Smooth muscle cell (in vitro differentiated cells): Measurements from ENCODE around the gene C10orf143. TPM values are rescaled to one million over a fixed set of nuclear protein-coding genes. Genes with fewer than 3 reads are reported as not detected.

ENCODE experiments used
- DNase-seq: peaks from one replicate; lab custom pipeline; 2025; ENCODE audit not compliant: unreplicated experiment; lab: John Stamatoyannopoulos, UW
- H2AFZ ChIP-seq: fragments of 200-600 bp; sonication (generic); 2 replicates; pipeline ENCODE4 v1.6.0; 2016; ENCODE audit warnings: antibody characterized with exemption, low read depth, mild to moderate bottlenecking
- H3F3A ChIP-seq: fragments of 200-600 bp; sonication (generic); 2 replicates; pipeline ENCODE4 v1.6.0; 2017; ENCODE audit warnings: antibody characterized with exemption, low read depth
- H3K27ac ChIP-seq: fragments of 200-600 bp; sonication (generic); 2 replicates; pipeline ENCODE4 v1.5.1; 2016; ENCODE audit warnings: low read depth, mild to moderate bottlenecking
- H3K27me3 ChIP-seq: fragments of 200-600 bp; sonication (generic); 2 replicates; pipeline ENCODE4 v1.6.1; 2016; ENCODE audit warnings: low read depth, mild to moderate bottlenecking
- H3K36me3 ChIP-seq: fragments of 200-600 bp; sonication (generic); 2 replicates; pipeline ENCODE4 v1.5.1; 2016; ENCODE audit warnings: low read depth
- H3K4me1 ChIP-seq: fragments of 200-600 bp; sonication (generic); 2 replicates; pipeline ENCODE4 v1.5.1; 2016; ENCODE audit warnings: low read depth
- H3K4me2 ChIP-seq: fragments of 200-600 bp; sonication (generic); 2 replicates; pipeline ENCODE4 v1.6.0; 2016; ENCODE audit warnings: mild to moderate bottlenecking
- H3K4me3 ChIP-seq: fragments of 200-600 bp; sonication (generic); 2 replicates; pipeline ENCODE4 v1.5.1; 2016; ENCODE audit warnings: mild to moderate bottlenecking
- H3K79me2 ChIP-seq: fragments of 200-600 bp; sonication (generic); 2 replicates; pipeline ENCODE4 v1.6.0; 2016; ENCODE audit warnings: low read depth, mild to moderate bottlenecking
- H3K9ac ChIP-seq: fragments of 200-600 bp; sonication (generic); 2 replicates; pipeline ENCODE4 v1.6.0; 2016; ENCODE audit warnings: low read depth
- H3K9me3 ChIP-seq: fragments of 200-600 bp; sonication (generic); replicated peaks from 2 replicates; pipeline ENCODE4 v1.5.1; 2016; ENCODE audit warnings: low read depth
- H4K20me1 ChIP-seq: fragments of 200-600 bp; sonication (generic); 2 replicates; pipeline ENCODE4 v1.6.0; 2016; ENCODE audit warnings: low read depth
- WGBS: methylation state at CpG from one replicate; pipeline ENCODE4 v1.1.7; 2016; ENCODE audit warnings: low lambda C conversion rate; 5-methylcytosine and 5-hydroxymethylcytosine counted together
- polyA plus RNA-seq: library from polyadenylated mRNA; unstranded; fragments of >200 nt; fragmentation: Nextera tagmentation; extraction: Ambion mirVana; gene quantifications from 2 replicates; pipeline ENCODE4 v1.2.1, GENCODE V29; 2016
- total RNA-seq: library from RNA; depleted of rRNA; stranded (reverse); fragments of >200 nt; gene quantifications from 2 replicates; pipeline ENCODE4 v1.2.3, GENCODE V29; 2014
- TF ChIP-seq, protein P1 (sequence below): fragments of 200-600 bp; sonication (generic); IDR thresholded peaks from 2 replicates; pipeline ENCODE4 v1.5.1; 2017; ENCODE audit warnings: borderline replicate concordance, mild to moderate bottlenecking, antibody characterized with exemption; ENCODE audit not compliant: insufficient read depth, poor library complexity, severe bottlenecking

The C10orf143 gene
- total and polyA plus RNA-seq, 2 experiments from 2014 or later = 2.0 TPM; not detected in 1

DNA sequence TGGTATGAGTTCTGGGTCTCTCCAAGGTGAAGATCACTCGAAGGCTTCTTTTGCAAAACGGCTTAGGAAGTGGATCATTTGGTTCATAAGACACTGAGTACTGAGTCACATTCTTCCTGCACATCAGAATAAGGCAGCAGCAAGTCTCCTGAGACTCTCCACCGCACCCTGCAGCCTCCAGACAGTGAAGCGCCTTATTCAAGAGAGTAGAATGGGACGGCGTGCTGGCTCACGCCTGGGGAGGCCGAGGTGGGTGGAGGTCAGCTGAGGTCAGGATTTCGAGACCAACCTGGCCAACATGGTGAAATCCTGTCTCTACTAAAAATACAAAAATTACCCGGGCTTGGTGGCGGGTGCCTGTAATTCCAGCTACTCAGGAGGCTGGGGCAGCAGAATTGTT lies 70.3 kb downstream of the C10orf143 start:
- H3K9ac ChIP-seq = no peak overlapping the region
- no peaks in the 10 kb centered on the region for H3K36me3 ChIP-seq
- H2AFZ ChIP-seq = no peak overlapping the region
- H3K27me3 ChIP-seq = peaks cover 19% of the 10 kb centered on the region
- TF ChIP-seq, protein P1, sequence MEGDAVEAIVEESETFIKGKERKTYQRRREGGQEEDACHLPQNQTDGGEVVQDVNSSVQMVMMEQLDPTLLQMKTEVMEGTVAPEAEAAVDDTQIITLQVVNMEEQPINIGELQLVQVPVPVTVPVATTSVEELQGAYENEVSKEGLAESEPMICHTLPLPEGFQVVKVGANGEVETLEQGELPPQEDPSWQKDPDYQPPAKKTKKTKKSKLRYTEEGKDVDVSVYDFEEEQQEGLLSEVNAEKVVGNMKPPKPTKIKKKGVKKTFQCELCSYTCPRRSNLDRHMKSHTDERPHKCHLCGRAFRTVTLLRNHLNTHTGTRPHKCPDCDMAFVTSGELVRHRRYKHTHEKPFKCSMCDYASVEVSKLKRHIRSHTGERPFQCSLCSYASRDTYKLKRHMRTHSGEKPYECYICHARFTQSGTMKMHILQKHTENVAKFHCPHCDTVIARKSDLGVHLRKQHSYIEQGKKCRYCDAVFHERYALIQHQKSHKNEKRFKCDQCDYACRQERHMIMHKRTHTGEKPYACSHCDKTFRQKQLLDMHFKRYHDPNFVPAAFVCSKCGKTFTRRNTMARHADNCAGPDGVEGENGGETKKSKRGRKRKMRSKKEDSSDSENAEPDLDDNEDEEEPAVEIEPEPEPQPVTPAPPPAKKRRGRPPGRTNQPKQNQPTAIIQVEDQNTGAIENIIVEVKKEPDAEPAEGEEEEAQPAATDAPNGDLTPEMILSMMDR = no peak
- no peaks in the 10 kb centered on the region for H3K4me1 ChIP-seq
- DNase-seq = no peak
- H3F3A ChIP-seq = no peaks in the 10 kb centered on the region
- H4K20me1 ChIP-seq = no peaks in the 10 kb centered on the region
- no peak overlapping the region for H3K4me3 ChIP-seq
- H3K4me2 ChIP-seq = no peak overlapping the region
- H3K27ac ChIP-seq = no peak overlapping the region
- no peaks in the 10 kb centered on the region for H3K9me3 ChIP-seq
- 92% methylated on average over 11 of the region's 11 CpGs for WGBS
- H3K79me2 ChIP-seq = no peaks in the 10 kb centered on the region

- TF ChIP-seq, protein P1 = no peak
- no peak overlapping the region for H3K27ac ChIP-seq
- no peaks in the 10 kb centered on the region for H4K20me1 ChIP-seq
- no peak overlapping the region for H3K4me3 ChIP-seq
- no peak overlapping the region for H3K4me2 ChIP-seq
- no peak overlapping the region for H2AFZ ChIP-seq
- peaks cover 19% of the 10 kb centered on the region for H3K27me3 ChIP-seq
- H3F3A ChIP-seq = no peaks in the 10 kb centered on the region
- H3K36me3 ChIP-seq = no peaks in the 10 kb centered on the region
- 79% methylated on average over 9 of the region's 9 CpGs for WGBS
- H3K79me2 ChIP-seq = no peaks in the 10 kb centered on the region
- DNase-seq = no peak
- no peak overlapping the region for H3K9ac ChIP-seq
- no peaks in the 10 kb centered on the region for H3K4me1 ChIP-seq
- no peaks in the 10 kb centered on the region for H3K9me3 ChIP-seq
Measured at GRCh38 chr10:130039141-130039540, 71.5 kb downstream of the C10orf143 start.

- no peak overlapping the region for H2AFZ ChIP-seq
- DNase-seq = no peak
- no peaks in the 10 kb centered on the region for H3K36me3 ChIP-seq
- no peaks in the 10 kb centered on the region for H4K20me1 ChIP-seq
- TF ChIP-seq, protein P1 = no peak
- H3K27ac ChIP-seq = no peak overlapping the region
- 85% methylated on average over 7 of the region's 8 CpGs for WGBS
- H3K4me2 ChIP-seq = no peak overlapping the region
- no peak overlapping the region for H3K9ac ChIP-seq
- H3K27me3 ChIP-seq = peaks cover 19% of the 10 kb centered on the region
- no peak overlapping the region for H3K4me3 ChIP-seq
- no peaks in the 10 kb centered on the region for H3F3A ChIP-seq
- no peaks in the 10 kb centered on the region for H3K79me2 ChIP-seq
- no peaks in the 10 kb centered on the region for H3K9me3 ChIP-seq
- no peaks in the 10 kb centered on the region for H3K4me1 ChIP-seq
Measured at GRCh38 chr10:130038611-130039109, 72.0 kb downstream of the C10orf143 start.

DNA sequence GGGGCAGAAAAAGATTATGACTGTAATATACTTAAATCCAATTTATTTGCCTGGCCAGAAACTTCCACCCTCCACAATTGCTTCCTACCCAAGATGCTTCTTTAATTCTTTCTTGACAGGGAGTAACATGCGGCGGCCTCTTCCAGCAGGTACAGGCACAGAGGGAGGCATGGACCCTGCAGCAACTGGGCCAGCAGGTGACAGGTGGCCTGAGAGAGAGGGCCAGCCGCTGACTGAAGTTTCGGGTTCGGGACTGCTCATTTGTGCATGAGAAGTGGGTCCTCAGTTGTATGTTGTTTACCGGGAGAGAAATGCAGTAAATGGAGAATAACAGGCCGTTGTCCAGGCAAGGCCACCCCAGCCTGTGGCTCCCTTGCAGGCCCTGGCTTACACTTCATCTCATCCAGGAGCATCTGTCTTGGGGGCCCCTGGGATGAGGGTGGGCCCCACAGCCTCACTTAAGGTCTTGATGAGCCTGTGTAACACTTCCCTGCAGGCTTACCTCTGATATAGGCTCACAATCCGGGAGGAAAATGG lies 72.5 kb downstream of the C10orf143 start:
- Histone ChIP-seq H3F3A (no peaks in the 10 kb centered on the region), H3K27me3 (peaks cover 19% of the 10 kb centered on the region), H3K4me1 (no peaks in the 10 kb centered on the region), H3K4me3 (no peak overlapping the region), H3K9me3 (no peaks in the 10 kb centered on the region), H2AFZ (no peak overlapping the region), H4K20me1 (no peaks in the 10 kb centered on the region), H3K36me3 (no peaks in the 10 kb centered on the region), H3K9ac (no peak overlapping the region), H3K27ac (no peak overlapping the region), H3K79me2 (no peaks in the 10 kb centered on the region), H3K4me2 (no peak overlapping the region)
- TF ChIP-seq, protein P1 = no peak
- WGBS = 93% methylated on average over 8 of the region's 8 CpGs
- DNase-seq = no peak
